HEK293 (cell line): ENCODE measurements around the gene OR6B2.

Experiments used
- CTCF ChIA-PET: fragments of 350-600 bp; formaldehyde crosslinking; extraction: SDS; loops from one replicate; lab custom pipeline; 2021; ENCODE audit warnings: antibody characterized with exemption; lab: Yijun Ruan, JAX
- POLR2A ChIA-PET: fragments of 300-600 bp; formaldehyde crosslinking; extraction: SDS; loops from one replicate; lab custom pipeline; 2020; ENCODE audit warnings: antibody characterized with exemption, inconsistent platforms; lab: Yijun Ruan, JAX
- H3K27ac ChIP-seq: fragments of 200-500 bp; sonication (Bioruptor generic); 2 replicates; pipeline ENCODE4 v1.5.1; 2014; ENCODE audit warnings: low read depth, low read length, control low read depth, inconsistent platforms; ENCODE audit errors: extremely low read depth
- H3K36me3 ChIP-seq, 2 experiments: fragments of 200-500 bp in 1 of 2; sonication (Bioruptor generic) in 1 of 2; 1 replicate in 1 of 2; 2 replicates in 1 of 2; pipeline ENCODE4 v1.5.1; 2014 to 2017; ENCODE audit warnings: inconsistent platforms in 2 of 2, low read length in 2 of 2; ENCODE audit not compliant: control insufficient read depth in 2 of 2, insufficient read depth in 1 of 2
- H3K4me1 ChIP-seq: fragments of 200-500 bp; sonication (Bioruptor generic); 2 replicates; pipeline ENCODE4 v1.5.1; 2014; ENCODE audit warnings: mild to moderate bottlenecking, low read length, inconsistent platforms; ENCODE audit not compliant: control insufficient read depth, insufficient read depth
- H3K4me3 ChIP-seq: 2 replicates; pipeline ENCODE4 v1.5.1; 2011; ENCODE audit warnings: low read depth, mild to moderate bottlenecking, control low read depth, low read length, moderate library complexity
- H3K9me3 ChIP-seq: fragments of 200-500 bp; sonication (Bioruptor generic); 2 replicates; pipeline ENCODE4 v1.5.1; 2014; ENCODE audit warnings: low read depth, low read length, inconsistent platforms; ENCODE audit not compliant: control insufficient read depth, insufficient read depth
- KLF7 ChIP-seq: fragments of 450-650 bp; formaldehyde crosslinking; IDR thresholded peaks from 2 replicates; pipeline ENCODE4 v1.5.1; 2016; ENCODE audit warnings: missing biosample characterization, missing genetic modification characterization, borderline replicate concordance
- ZBTB7A ChIP-seq: fragments of 450-650 bp; formaldehyde crosslinking; IDR thresholded peaks from 2 replicates; pipeline ENCODE4 v1.5.1; 2016; ENCODE audit warnings: low read depth, missing biosample characterization, missing genetic modification characterization
- ZBTB8A ChIP-seq: fragments of 450-650 bp; formaldehyde crosslinking; IDR thresholded peaks from 2 replicates; pipeline ENCODE4 v1.5.1; 2016; ENCODE audit warnings: missing biosample characterization, missing genetic modification characterization
- ZNF175 ChIP-seq: fragments of 450-650 bp; formaldehyde crosslinking; IDR thresholded peaks from 2 replicates; pipeline ENCODE4 v1.5.1; 2016; ENCODE audit warnings: missing biosample characterization, missing genetic modification characterization
- ZNF211 ChIP-seq: fragments of 450-650 bp; formaldehyde crosslinking; IDR thresholded peaks from 2 replicates; pipeline ENCODE4 v1.5.1; 2016; ENCODE audit warnings: low read depth, missing biosample characterization, missing genetic modification characterization
- ZNF214 ChIP-seq: fragments of 450-650 bp; formaldehyde crosslinking; IDR thresholded peaks from 2 replicates; pipeline ENCODE4 v1.5.1; 2017; ENCODE audit warnings: missing biosample characterization, mild to moderate bottlenecking, missing genetic modification characterization, borderline replicate concordance
- ZNF221 ChIP-seq: fragments of 450-650 bp; formaldehyde crosslinking; IDR thresholded peaks from 2 replicates; pipeline ENCODE4 v1.5.1; 2017; ENCODE audit warnings: missing biosample characterization, missing genetic modification characterization, borderline replicate concordance
- ZNF239 ChIP-seq: fragments of 450-650 bp; formaldehyde crosslinking; IDR thresholded peaks from 2 replicates; pipeline ENCODE4 v1.5.1; 2016; ENCODE audit warnings: missing biosample characterization, missing genetic modification characterization
- ZNF24 ChIP-seq: fragments of 450-650 bp; formaldehyde crosslinking; IDR thresholded peaks from 2 replicates; pipeline ENCODE4 v1.5.1; 2016; ENCODE audit warnings: missing biosample characterization, missing genetic modification characterization
- ZNF391 ChIP-seq: fragments of 450-650 bp; formaldehyde crosslinking; IDR thresholded peaks from 2 replicates; pipeline ENCODE4 v1.5.1; 2016; ENCODE audit warnings: low read depth, missing biosample characterization, missing genetic modification characterization, borderline replicate concordance
- ZNF830 ChIP-seq: fragments of 450-650 bp; IDR thresholded peaks from 2 replicates; pipeline ENCODE4 v1.5.0; 2018; ENCODE audit warnings: missing biosample characterization, missing genetic modification characterization, low read depth, mild to moderate bottlenecking, moderate library complexity
- TF ChIP-seq, protein P1 (sequence below): fragments of 450-650 bp; formaldehyde crosslinking; IDR thresholded peaks from 2 replicates; pipeline ENCODE4 v1.5.1; 2017; ENCODE audit warnings: missing biosample characterization, missing genetic modification characterization
- TF ChIP-seq, protein P2 (sequence below): fragments of 450-650 bp; formaldehyde crosslinking; IDR thresholded peaks from 2 replicates; pipeline ENCODE4; 2016; ENCODE audit warnings: missing biosample characterization, missing genetic modification characterization
- TF ChIP-seq, protein P3 (sequence below): fragments of 450-650 bp; formaldehyde crosslinking; optimal IDR thresholded peaks from 2 replicates; pipeline ENCODE3; 2016; ENCODE audit warnings: missing biosample characterization, mild to moderate bottlenecking, missing genetic modification characterization
- TF ChIP-seq, protein P4 (sequence below): fragments of 450-650 bp; formaldehyde crosslinking; IDR thresholded peaks from 2 replicates; pipeline ENCODE4 v1.5.1; 2016; ENCODE audit warnings: missing biosample characterization, missing genetic modification characterization
- TF ChIP-seq, protein P5 (sequence below): fragments of 450-650 bp; formaldehyde crosslinking; IDR thresholded peaks from 2 replicates; pipeline ENCODE4 v1.5.1; 2016; ENCODE audit warnings: missing biosample characterization, missing genetic modification characterization
- TF ChIP-seq, protein P6 (sequence below): fragments of 450-650 bp; formaldehyde crosslinking; IDR thresholded peaks from 2 replicates; pipeline ENCODE4 v1.5.1; 2016; ENCODE audit warnings: missing biosample characterization, missing genetic modification characterization
- TF ChIP-seq, protein P7 (sequence below): fragments of 450-650 bp; formaldehyde crosslinking; IDR thresholded peaks from 2 replicates; pipeline ENCODE4 v1.5.1; 2016; ENCODE audit warnings: missing biosample characterization, missing genetic modification characterization

Gene OR6B2

DNA sequence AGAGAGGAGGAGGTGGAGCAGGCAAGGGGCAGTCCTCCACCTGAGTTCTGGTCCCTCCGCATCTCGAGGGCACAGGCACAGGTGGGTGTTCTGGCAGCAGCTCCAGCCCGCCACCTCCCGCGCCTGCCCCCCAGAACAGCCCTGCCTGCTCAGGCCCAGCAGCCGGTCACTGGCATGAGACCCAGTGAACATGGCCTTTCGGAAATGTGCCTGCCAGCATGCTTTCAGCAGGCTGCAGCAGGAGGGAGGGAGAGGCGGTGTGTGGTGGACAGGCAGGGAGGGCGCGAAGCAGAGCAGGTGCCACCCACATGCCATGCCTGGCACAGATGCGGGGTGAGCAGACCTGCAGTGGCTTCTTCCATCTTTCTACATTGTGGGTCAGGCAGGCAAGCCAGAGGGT lies 26.4 kb upstream of the OR6B2 start:
- POLR2A ChIA-PET, result no interaction called here
- CTCF ChIA-PET, result no interaction called here
- Histone ChIP-seq H3K36me3 (no peaks in the 10 kb centered on the region), H3K4me3 (no peak overlapping the region), H3K9me3 (no peaks in the 10 kb centered on the region), H3K4me1 (no peaks in the 10 kb centered on the region), H3K27ac (no peak overlapping the region)
- TF ChIP-seq, protein P1, sequence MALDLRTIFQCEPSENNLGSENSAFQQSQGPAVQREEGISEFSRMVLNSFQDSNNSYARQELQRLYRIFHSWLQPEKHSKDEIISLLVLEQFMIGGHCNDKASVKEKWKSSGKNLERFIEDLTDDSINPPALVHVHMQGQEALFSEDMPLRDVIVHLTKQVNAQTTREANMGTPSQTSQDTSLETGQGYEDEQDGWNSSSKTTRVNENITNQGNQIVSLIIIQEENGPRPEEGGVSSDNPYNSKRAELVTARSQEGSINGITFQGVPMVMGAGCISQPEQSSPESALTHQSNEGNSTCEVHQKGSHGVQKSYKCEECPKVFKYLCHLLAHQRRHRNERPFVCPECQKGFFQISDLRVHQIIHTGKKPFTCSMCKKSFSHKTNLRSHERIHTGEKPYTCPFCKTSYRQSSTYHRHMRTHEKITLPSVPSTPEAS (tag by site-specific recombination), result no peak
- TF ChIP-seq, protein P2, sequence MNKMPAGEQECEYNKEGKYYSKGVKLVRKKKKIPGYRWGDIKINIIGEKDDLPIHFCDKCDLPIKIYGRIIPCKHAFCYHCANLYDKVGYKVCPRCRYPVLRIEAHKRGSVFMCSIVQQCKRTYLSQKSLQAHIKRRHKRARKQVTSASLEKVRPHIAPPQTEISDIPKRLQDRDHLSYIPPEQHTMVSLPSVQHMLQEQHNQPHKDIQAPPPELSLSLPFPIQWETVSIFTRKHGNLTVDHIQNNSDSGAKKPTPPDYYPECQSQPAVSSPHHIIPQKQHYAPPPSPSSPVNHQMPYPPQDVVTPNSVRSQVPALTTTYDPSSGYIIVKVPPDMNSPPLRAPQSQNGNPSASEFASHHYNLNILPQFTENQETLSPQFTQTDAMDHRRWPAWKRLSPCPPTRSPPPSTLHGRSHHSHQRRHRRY (tag by site-specific recombination), result no peak
- TF ChIP-seq, protein P3, sequence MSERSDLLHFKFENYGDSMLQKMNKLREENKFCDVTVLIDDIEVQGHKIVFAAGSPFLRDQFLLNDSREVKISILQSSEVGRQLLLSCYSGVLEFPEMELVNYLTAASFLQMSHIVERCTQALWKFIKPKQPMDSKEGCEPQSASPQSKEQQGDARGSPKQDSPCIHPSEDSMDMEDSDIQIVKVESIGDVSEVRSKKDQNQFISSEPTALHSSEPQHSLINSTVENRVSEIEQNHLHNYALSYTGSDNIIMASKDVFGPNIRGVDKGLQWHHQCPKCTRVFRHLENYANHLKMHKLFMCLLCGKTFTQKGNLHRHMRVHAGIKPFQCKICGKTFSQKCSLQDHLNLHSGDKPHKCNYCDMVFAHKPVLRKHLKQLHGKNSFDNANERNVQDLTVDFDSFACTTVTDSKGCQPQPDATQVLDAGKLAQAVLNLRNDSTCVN (tag by site-specific recombination), result no peak
- TF ChIP-seq ZNF24 (tag by site-specific recombination), result no peak
- TF ChIP-seq, protein P4, sequence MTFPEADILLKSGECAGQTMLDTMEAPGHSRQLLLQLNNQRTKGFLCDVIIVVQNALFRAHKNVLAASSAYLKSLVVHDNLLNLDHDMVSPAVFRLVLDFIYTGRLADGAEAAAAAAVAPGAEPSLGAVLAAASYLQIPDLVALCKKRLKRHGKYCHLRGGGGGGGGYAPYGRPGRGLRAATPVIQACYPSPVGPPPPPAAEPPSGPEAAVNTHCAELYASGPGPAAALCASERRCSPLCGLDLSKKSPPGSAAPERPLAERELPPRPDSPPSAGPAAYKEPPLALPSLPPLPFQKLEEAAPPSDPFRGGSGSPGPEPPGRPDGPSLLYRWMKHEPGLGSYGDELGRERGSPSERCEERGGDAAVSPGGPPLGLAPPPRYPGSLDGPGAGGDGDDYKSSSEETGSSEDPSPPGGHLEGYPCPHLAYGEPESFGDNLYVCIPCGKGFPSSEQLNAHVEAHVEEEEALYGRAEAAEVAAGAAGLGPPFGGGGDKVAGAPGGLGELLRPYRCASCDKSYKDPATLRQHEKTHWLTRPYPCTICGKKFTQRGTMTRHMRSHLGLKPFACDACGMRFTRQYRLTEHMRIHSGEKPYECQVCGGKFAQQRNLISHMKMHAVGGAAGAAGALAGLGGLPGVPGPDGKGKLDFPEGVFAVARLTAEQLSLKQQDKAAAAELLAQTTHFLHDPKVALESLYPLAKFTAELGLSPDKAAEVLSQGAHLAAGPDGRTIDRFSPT (tag by site-specific recombination), result no peak
- TF ChIP-seq, protein P5, sequence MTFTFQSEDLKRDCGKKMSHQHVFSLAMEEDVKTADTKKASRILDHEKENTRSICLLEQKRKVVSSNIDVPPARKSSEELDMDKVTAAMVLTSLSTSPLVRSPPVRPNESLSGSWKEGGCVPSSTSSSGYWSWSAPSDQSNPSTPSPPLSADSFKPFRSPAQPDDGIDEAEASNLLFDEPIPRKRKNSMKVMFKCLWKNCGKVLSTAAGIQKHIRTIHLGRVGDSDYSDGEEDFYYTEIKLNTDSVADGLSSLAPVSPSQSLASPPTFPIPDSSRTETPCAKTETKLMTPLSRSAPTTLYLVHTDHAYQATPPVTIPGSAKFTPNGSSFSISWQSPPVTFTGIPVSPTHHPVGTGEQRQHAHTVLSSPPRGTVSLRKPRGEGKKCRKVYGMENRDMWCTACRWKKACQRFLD (tag by site-specific recombination), result no peak
- TF ChIP-seq ZNF239 (tag by site-specific recombination), result no peak
- no peak for TF ChIP-seq ZBTB7A (tag by site-specific recombination)
- TF ChIP-seq, protein P6, sequence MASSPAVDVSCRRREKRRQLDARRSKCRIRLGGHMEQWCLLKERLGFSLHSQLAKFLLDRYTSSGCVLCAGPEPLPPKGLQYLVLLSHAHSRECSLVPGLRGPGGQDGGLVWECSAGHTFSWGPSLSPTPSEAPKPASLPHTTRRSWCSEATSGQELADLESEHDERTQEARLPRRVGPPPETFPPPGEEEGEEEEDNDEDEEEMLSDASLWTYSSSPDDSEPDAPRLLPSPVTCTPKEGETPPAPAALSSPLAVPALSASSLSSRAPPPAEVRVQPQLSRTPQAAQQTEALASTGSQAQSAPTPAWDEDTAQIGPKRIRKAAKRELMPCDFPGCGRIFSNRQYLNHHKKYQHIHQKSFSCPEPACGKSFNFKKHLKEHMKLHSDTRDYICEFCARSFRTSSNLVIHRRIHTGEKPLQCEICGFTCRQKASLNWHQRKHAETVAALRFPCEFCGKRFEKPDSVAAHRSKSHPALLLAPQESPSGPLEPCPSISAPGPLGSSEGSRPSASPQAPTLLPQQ (tag by site-specific recombination), result no peak
- no peak for TF ChIP-seq KLF7 (tag by site-specific recombination)
- no peak for TF ChIP-seq ZBTB8A (tag by site-specific recombination)
- TF ChIP-seq ZNF830, result no peak
- TF ChIP-seq ZNF221 (tag by site-specific recombination), result no peak
- TF ChIP-seq ZNF391 (tag by site-specific recombination), result no peak
- no peak for TF ChIP-seq ZNF175 (tag by site-specific recombination)
- no peak for TF ChIP-seq ZNF211 (tag by site-specific recombination)
- TF ChIP-seq ZNF214 (tag by site-specific recombination), result no peak
- TF ChIP-seq, protein P7, sequence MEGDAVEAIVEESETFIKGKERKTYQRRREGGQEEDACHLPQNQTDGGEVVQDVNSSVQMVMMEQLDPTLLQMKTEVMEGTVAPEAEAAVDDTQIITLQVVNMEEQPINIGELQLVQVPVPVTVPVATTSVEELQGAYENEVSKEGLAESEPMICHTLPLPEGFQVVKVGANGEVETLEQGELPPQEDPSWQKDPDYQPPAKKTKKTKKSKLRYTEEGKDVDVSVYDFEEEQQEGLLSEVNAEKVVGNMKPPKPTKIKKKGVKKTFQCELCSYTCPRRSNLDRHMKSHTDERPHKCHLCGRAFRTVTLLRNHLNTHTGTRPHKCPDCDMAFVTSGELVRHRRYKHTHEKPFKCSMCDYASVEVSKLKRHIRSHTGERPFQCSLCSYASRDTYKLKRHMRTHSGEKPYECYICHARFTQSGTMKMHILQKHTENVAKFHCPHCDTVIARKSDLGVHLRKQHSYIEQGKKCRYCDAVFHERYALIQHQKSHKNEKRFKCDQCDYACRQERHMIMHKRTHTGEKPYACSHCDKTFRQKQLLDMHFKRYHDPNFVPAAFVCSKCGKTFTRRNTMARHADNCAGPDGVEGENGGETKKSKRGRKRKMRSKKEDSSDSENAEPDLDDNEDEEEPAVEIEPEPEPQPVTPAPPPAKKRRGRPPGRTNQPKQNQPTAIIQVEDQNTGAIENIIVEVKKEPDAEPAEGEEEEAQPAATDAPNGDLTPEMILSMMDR (tag by site-specific recombination), result no peak
